ENCODE data around the gene FAM174B. TPM values are rescaled to one million over a fixed set of nuclear protein-coding genes. Genes with fewer than 3 reads are reported as not detected.

The FAM174B gene
- total and polyA plus RNA-seq, 5 donors from 2014 or later, result 4.1 to 15.1 (median 11.3) TPM

DNA sequence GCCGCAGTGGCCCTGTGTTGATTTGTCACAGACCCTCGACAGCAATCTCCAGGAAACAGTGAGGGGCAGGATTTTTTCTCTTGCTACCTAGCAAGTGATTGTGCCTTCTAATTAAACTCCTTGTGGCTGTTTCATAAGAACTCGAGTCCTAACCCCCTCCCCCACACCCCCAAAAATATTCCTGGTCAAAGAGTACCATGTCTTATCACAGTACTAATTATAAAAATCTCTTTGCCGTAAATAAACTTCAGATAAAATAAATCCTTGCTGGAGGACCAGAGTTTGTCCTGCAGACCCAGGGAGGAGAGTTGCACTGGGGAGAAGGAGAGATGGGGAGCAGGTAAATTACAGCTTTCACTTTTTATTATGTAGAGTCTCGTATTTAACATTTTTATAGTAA, 64.3 kb downstream of the FAM174B start:
- H3K9me3 Mint-ChIP-seq, result peaks cover 0 to 2% (median 0%) of the 10 kb centered on the region in 7 donors
- no peak overlapping the region for H3K27ac Mint-ChIP-seq
- ATAC-seq (ENCODE audit: low read depth in 2 of 2) (no peak), DNase-seq (no peak)
- H3K4me3 ChIP-seq (ENCODE audit: low read depth, low read length), result no peak overlapping the region
- H3K36me3 ChIP-seq (ENCODE audit: control insufficient read depth, insufficient read depth, low read length), result no peaks in the 10 kb centered on the region
- H3K9me3 ChIP-seq (ENCODE audit: control insufficient read depth in 2 of 2, low read length in 2 of 2), result no peaks in the 10 kb centered on the region
- peaks cover 2% of the 10 kb centered on the region for H3K27me3 ChIP-seq (ENCODE audit: control insufficient read depth, insufficient read depth, low read length)
- H3K36me3 Mint-ChIP-seq, result no peaks in the 10 kb centered on the region
- H3K27ac ChIP-seq (ENCODE audit: insufficient read depth, low read length, poor library complexity, severe bottlenecking), result no peak overlapping the region
- H3K4me3 Mint-ChIP-seq, result no peak overlapping the region
- H3K4me1 ChIP-seq (ENCODE audit: control insufficient read depth, insufficient read depth, low read length, poor library complexity, severe bottlenecking), result no peaks in the 10 kb centered on the region
- H3K4me1 Mint-ChIP-seq, result no peaks in the 10 kb centered on the region
- H3K27me3 Mint-ChIP-seq, result peaks cover 5% of the 10 kb centered on the region

DNA sequence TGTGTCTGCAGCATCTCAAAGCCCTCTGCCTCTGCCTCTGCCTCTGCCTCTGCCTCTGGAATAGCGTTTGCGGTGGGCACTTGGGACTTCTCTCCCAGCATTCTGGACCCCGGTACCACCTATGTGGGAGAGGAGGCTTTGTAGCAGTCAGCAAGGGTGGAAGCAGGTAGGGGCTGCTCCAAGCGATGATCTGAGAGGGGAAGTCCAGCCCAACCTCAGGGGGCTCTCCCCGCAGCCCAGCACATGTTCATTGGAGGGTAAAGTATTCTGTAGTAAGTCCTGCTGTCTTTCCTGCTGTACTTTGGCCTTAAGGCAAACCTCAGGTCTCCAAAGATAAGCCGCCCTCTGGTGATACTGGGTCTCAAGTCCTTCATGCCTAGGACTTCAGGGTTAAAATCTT, 68.6 kb downstream of the FAM174B start:
- Histone ChIP-seq H3K4me1 (ENCODE audit: control insufficient read depth, insufficient read depth, low read length, poor library complexity, severe bottlenecking) (no peaks in the 10 kb centered on the region), H3K27me3 (ENCODE audit: control insufficient read depth, insufficient read depth, low read length) (no peaks in the 10 kb centered on the region), H3K36me3 (ENCODE audit: control insufficient read depth, insufficient read depth, low read length) (no peaks in the 10 kb centered on the region), H3K27ac (ENCODE audit: insufficient read depth, low read length, poor library complexity, severe bottlenecking) (no peak overlapping the region), H3K4me3 (ENCODE audit: low read depth, low read length) (no peak overlapping the region), H3K9me3 (ENCODE audit: control insufficient read depth in 2 of 2, low read length in 2 of 2) (no peaks in the 10 kb centered on the region)
- ATAC-seq (ENCODE audit: low read depth in 2 of 2), result no peak
- H3K9me3 Mint-ChIP-seq, result peaks cover 0 to 2% (median 0%) of the 10 kb centered on the region in 7 donors
- H3K27me3 Mint-ChIP-seq, result no peaks in the 10 kb centered on the region
- H3K27ac Mint-ChIP-seq, result no peak overlapping the region
- no peak for DNase-seq
- no peaks in the 10 kb centered on the region for H3K36me3 Mint-ChIP-seq
- no peak overlapping the region for H3K4me3 Mint-ChIP-seq
- H3K4me1 Mint-ChIP-seq, result no peaks in the 10 kb centered on the region

DNA sequence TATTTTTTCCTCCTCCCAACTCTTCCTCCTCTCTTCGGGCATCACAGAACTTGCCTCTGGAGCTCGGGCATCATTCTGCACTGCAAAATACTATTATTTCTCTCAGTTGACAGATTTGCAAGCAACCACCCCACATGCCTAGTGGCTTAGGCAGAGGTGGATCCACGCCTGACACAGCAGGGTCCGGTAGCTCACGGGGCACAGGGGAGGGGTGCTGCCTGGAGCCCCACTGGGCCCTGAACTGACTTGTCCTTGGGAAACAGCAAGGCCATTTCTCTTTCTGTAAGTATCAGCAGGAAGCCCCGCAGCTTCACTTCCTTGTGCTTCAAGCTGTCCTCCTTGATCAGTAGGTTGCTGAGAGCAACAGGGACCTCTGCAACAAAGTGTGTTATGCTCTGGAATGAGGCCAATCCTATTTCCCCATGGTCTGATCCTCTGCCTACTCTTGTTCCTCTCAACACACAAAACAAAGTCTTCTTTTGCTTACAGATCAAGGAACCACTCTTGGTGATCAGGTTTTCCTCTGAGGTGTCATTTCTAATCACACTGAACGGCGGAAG, 69.1 kb downstream of the FAM174B start:
- Mint-ChIP-seq H3K36me3 (no peaks in the 10 kb centered on the region), H3K4me3 (no peak overlapping the region), H3K4me1 (no peaks in the 10 kb centered on the region), H3K9me3 (peaks cover 0 to 2% (median 0%) of the 10 kb centered on the region in 7 donors), H3K27me3 (peaks cover under 1% of the 10 kb centered on the region), H3K27ac (no peak overlapping the region)
- Histone ChIP-seq H3K4me3 (ENCODE audit: low read depth, low read length) (no peak overlapping the region), H3K36me3 (ENCODE audit: control insufficient read depth, insufficient read depth, low read length) (no peaks in the 10 kb centered on the region), H3K4me1 (ENCODE audit: control insufficient read depth, insufficient read depth, low read length, poor library complexity, severe bottlenecking) (no peaks in the 10 kb centered on the region), H3K27me3 (ENCODE audit: control insufficient read depth, insufficient read depth, low read length) (no peaks in the 10 kb centered on the region), H3K27ac (ENCODE audit: insufficient read depth, low read length, poor library complexity, severe bottlenecking) (no peak overlapping the region), H3K9me3 (ENCODE audit: control insufficient read depth in 2 of 2, low read length in 2 of 2) (no peaks in the 10 kb centered on the region)
- DNase-seq, result no peak
- ATAC-seq (ENCODE audit: low read depth in 2 of 2), result no peak

DNA sequence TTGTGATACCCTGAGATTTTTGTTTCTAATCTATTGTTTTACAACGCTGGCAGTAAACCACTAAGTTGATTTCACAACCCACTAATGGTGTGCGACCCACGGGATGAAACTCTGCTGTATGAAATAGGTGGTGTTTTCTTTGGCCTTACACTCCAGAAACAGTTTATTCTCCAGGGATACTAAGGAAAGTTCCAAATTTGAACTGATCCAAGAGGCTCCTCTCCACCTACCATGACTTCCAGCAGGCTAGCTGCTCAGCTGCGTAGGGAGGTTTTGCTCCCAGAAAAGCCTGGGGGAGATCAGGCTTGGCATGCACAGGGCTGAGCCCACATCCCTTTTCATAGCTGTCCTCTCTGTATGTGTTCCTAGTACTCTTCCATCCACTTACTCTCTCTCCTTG, 71.5 kb downstream of the FAM174B start:
- DNase-seq, result no peak
- H3K4me1 ChIP-seq (ENCODE audit: control insufficient read depth, insufficient read depth, low read length, poor library complexity, severe bottlenecking), result no peaks in the 10 kb centered on the region
- peaks cover 0 to 2% (median 0%) of the 10 kb centered on the region in 7 donors for H3K9me3 Mint-ChIP-seq
- no peak overlapping the region for H3K4me3 ChIP-seq (ENCODE audit: low read depth, low read length)
- H3K36me3 Mint-ChIP-seq, result no peaks in the 10 kb centered on the region
- no peaks in the 10 kb centered on the region for H3K9me3 ChIP-seq (ENCODE audit: control insufficient read depth in 2 of 2, low read length in 2 of 2)
- H3K4me1 Mint-ChIP-seq, result no peaks in the 10 kb centered on the region
- H3K27ac ChIP-seq (ENCODE audit: insufficient read depth, low read length, poor library complexity, severe bottlenecking), result no peak overlapping the region
- ATAC-seq (ENCODE audit: low read depth in 2 of 2), result no peak
- peaks cover 7% of the 10 kb centered on the region for H3K27me3 Mint-ChIP-seq
- no peaks in the 10 kb centered on the region for H3K27me3 ChIP-seq (ENCODE audit: control insufficient read depth, insufficient read depth, low read length)
- H3K4me3 Mint-ChIP-seq, result no peak overlapping the region
- no peaks in the 10 kb centered on the region for H3K36me3 ChIP-seq (ENCODE audit: control insufficient read depth, insufficient read depth, low read length)
- no peak overlapping the region for H3K27ac Mint-ChIP-seq

DNA sequence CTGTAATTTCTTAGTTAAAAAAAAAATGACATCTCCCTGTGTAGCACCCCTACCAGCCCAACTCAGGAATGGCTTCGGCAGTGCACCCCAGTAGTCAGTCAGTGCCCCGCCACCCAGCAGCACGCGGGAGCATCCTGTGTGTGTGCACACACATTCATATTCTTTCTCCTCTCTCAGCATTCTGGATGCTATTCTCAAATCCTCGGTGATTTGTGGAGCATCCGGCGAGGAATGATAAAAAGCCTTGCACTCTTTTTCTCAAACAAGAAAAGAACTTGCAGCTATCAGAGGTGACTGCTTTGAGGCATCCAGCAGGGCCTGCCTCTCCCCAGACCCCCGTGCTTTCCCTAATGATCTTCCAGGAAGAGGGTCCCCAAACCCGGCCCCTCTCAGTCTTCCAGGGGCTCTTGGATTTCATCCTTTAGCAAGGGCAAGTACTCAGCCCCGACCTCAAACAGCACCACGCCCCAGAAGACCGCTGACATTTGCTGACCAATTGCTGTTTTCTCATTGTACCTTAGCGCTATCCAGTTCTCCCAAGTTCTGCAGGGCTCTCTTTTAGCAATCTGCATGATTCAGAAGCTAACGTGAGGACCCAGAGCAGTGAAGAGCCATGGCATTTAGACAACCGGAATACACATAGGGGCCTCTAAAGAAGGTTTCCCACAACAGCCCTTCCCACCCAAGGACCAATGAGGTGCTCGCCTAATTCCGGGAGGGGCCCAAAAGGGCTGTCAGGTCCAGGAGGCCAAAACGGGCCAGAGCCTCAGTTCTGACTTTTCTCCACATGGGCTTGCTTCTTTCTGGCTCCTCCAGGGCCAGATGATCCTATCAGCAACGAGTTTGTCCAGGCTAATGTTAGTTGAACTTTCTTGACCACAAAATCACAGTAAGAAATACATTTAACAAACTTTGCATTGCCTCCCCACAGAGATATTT, 72.2 kb downstream of the FAM174B start:
- H3K9me3 ChIP-seq (ENCODE audit: control insufficient read depth in 2 of 2, low read length in 2 of 2), result no peaks in the 10 kb centered on the region
- no peaks in the 10 kb centered on the region for H3K36me3 ChIP-seq (ENCODE audit: control insufficient read depth, insufficient read depth, low read length)
- Mint-ChIP-seq H3K36me3 (no peaks in the 10 kb centered on the region), H3K4me3 (no peak overlapping the region), H3K27ac (no peak overlapping the region), H3K27me3 (peaks cover 7% of the 10 kb centered on the region), H3K9me3 (peaks cover 0 to 2% (median 0%) of the 10 kb centered on the region in 7 donors), H3K4me1 (no peaks in the 10 kb centered on the region)
- no peak overlapping the region for H3K4me3 ChIP-seq (ENCODE audit: low read depth, low read length)
- H3K4me1 ChIP-seq (ENCODE audit: control insufficient read depth, insufficient read depth, low read length, poor library complexity, severe bottlenecking), result no peaks in the 10 kb centered on the region
- DNase-seq, result no peak
- H3K27me3 ChIP-seq (ENCODE audit: control insufficient read depth, insufficient read depth, low read length), result no peaks in the 10 kb centered on the region
- no peak overlapping the region for H3K27ac ChIP-seq (ENCODE audit: insufficient read depth, low read length, poor library complexity, severe bottlenecking)
- ATAC-seq (ENCODE audit: low read depth in 2 of 2), result no peak

DNA sequence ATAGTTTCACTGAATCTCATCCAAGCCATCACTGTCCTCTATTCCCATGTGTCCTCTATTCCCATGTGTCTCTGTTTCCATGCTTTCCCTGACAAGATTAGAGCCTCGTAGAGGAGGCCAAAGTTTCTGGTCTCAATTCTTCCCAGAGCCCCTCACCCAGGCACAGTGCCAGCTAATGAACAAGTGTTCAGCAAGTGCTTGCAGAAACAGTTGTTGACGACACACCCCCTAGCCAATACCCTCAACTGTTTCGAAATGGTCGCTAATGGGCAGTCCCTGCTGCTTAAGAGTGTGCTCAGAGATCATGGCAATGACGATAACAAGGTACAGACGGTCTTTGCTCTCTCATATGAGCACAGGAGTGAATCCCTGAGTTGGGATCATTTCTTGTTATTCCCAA, 73.4 kb downstream of the FAM174B start:
- H3K36me3 Mint-ChIP-seq, result no peaks in the 10 kb centered on the region
- no peak for DNase-seq
- no peaks in the 10 kb centered on the region for H3K4me1 ChIP-seq (ENCODE audit: control insufficient read depth, insufficient read depth, low read length, poor library complexity, severe bottlenecking)
- H3K27me3 Mint-ChIP-seq, result peaks cover 7% of the 10 kb centered on the region
- no peak overlapping the region for H3K4me3 Mint-ChIP-seq
- ATAC-seq (ENCODE audit: low read depth in 2 of 2), result no peak
- no peaks in the 10 kb centered on the region for H3K36me3 ChIP-seq (ENCODE audit: control insufficient read depth, insufficient read depth, low read length)
- H3K27ac Mint-ChIP-seq, result no peak overlapping the region
- H3K9me3 Mint-ChIP-seq, result peaks cover 0 to 2% (median 0%) of the 10 kb centered on the region in 7 donors
- H3K4me3 ChIP-seq (ENCODE audit: low read depth, low read length), result no peak overlapping the region
- H3K4me1 Mint-ChIP-seq, result peaks cover 0 to 2% (median 0%) of the 10 kb centered on the region in 4 donors
- no peaks in the 10 kb centered on the region for H3K9me3 ChIP-seq (ENCODE audit: control insufficient read depth in 2 of 2, low read length in 2 of 2)
- no peak overlapping the region for H3K27ac ChIP-seq (ENCODE audit: insufficient read depth, low read length, poor library complexity, severe bottlenecking)
- no peaks in the 10 kb centered on the region for H3K27me3 ChIP-seq (ENCODE audit: control insufficient read depth, insufficient read depth, low read length)

DNA sequence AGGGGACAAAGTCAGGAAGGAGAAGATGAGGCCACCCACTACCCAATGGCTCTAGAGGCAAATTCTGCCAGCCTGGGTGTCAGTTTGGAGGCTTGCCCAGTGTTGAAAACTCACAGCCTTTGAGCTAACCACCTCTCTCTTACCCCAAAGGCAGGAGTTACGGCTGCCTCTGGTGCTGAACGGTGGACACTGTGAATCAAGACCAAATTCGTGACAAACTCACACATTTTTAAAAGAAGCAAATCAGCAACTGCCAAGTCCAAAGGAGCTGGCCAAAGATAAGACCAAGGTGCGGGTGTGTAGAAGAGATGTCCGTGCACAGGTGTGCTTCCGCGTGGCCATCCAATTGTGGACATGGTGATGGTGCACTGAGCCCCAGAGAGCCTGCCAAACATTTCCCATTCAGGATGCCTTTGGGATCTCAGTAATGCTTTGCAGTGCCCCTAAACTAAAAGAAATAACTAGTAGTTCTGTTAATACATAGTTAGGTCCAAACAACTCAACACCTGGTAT, 74.6 kb downstream of the FAM174B start:
- no peaks in the 10 kb centered on the region for H3K36me3 Mint-ChIP-seq
- Histone ChIP-seq H3K4me3 (ENCODE audit: low read depth, low read length) (no peak overlapping the region), H3K36me3 (ENCODE audit: control insufficient read depth, insufficient read depth, low read length) (no peaks in the 10 kb centered on the region), H3K27me3 (ENCODE audit: control insufficient read depth, insufficient read depth, low read length) (no peaks in the 10 kb centered on the region), H3K9me3 (ENCODE audit: control insufficient read depth in 2 of 2, low read length in 2 of 2) (no peaks in the 10 kb centered on the region), H3K4me1 (ENCODE audit: control insufficient read depth, insufficient read depth, low read length, poor library complexity, severe bottlenecking) (no peaks in the 10 kb centered on the region), H3K27ac (ENCODE audit: insufficient read depth, low read length, poor library complexity, severe bottlenecking) (no peak overlapping the region)
- peaks cover 7% of the 10 kb centered on the region for H3K27me3 Mint-ChIP-seq
- H3K9me3 Mint-ChIP-seq, result peaks cover 0 to 2% (median 0%) of the 10 kb centered on the region in 7 donors
- no peak overlapping the region for H3K4me3 Mint-ChIP-seq
- peaks cover 0 to 2% (median 0%) of the 10 kb centered on the region in 4 donors for H3K4me1 Mint-ChIP-seq
- H3K27ac Mint-ChIP-seq, result no peak overlapping the region
- DNase-seq (no peak), ATAC-seq (ENCODE audit: low read depth in 2 of 2) (no peak)

Measured in CD4-positive, CD25-positive, alpha-beta regulatory T cell (primary cell).